Measurements from ENCODE around the gene KIF5A.
"Not testable (repeated sequence)": the region's sequence is repeated elsewhere in the genome, so short reads cannot be mapped to it uniquely, and the experiment has no call there.

Gene KIF5A

GRCh38 chr12:57550641-57551549 lies 1.1 kb downstream of the KIF5A start:
- DNase-seq = peak in 11 of 42 donors; percentile 6 to 41 (median 31)
- intact Hi-C loops (cut with DNase I) = no loop called here

- intact Hi-C loops (cut with DNase I) = no loop called here
- DNase-seq = no peak
Observed at GRCh38 chr12:57551637-57552305, 1.9 kb downstream of the KIF5A start.

GRCh38 chr12:57552306-57552651 lies 2.4 kb downstream of the KIF5A start:
- intact Hi-C loops (cut with DNase I) = no loop called here
- no peak for DNase-seq

GRCh38 chr12:57552835-57553313 lies 3.0 kb downstream of the KIF5A start:
- DNase-seq = no peak
- intact Hi-C loops (cut with DNase I) = no loop called here

GRCh38 chr12:57553343-57554202 lies 3.7 kb downstream of the KIF5A start:
- intact Hi-C loops (cut with DNase I) = no loop called here
- no peak for DNase-seq

- intact Hi-C loops (cut with DNase I) = no loop called here
- DNase-seq = no peak
Observed at GRCh38 chr12:57554453-57554852, 4.6 kb downstream of the KIF5A start.

- intact Hi-C loops (cut with DNase I) = no loop called here
- DNase-seq = no peak
Observed at GRCh38 chr12:57554897-57555296, 5.1 kb downstream of the KIF5A start.

- intact Hi-C loops (cut with DNase I) = no loop called here
- DNase-seq = no peak
Observed at GRCh38 chr12:57558864-57559263, 9.0 kb downstream of the KIF5A start.

GRCh38 chr12:57560516-57560915 lies 10.7 kb downstream of the KIF5A start:
- no peak for DNase-seq
- intact Hi-C loops (cut with DNase I) = no loop called here

- intact Hi-C loops (cut with DNase I); DNase-seq: not testable (repeated sequence)
Observed at GRCh38 chr12:57561117-57561516, 11.3 kb downstream of the KIF5A start.

GRCh38 chr12:57563358-57563757 lies 13.5 kb downstream of the KIF5A start:
- DNase-seq = no peak
- intact Hi-C loops (cut with DNase I) = no loop called here

- DNase-seq = no peak
- intact Hi-C loops (cut with DNase I) = no loop called here
Observed at GRCh38 chr12:57564178-57564740, 14.4 kb downstream of the KIF5A start.

- intact Hi-C loops (cut with DNase I) = no loop called here
- DNase-seq = no peak
Observed at GRCh38 chr12:57568838-57569237, 19.0 kb downstream of the KIF5A start.

GRCh38 chr12:57569858-57570257 lies 20.0 kb downstream of the KIF5A start:
- intact Hi-C loops (cut with DNase I) = no loop called here
- DNase-seq = no peak

- intact Hi-C loops (cut with DNase I) = not testable (repeated sequence)
- peak in 1 of 42 donors; percentile 4 for DNase-seq
Observed at GRCh38 chr12:57570438-57570837, 20.6 kb downstream of the KIF5A start.

- intact Hi-C loops (cut with DNase I) = no loop called here
Observed at GRCh38 chr12:57571926-57572762, 22.3 kb downstream of the KIF5A start.

GRCh38 chr12:57574795-57575194 lies 25.0 kb downstream of the KIF5A start:
- intact Hi-C loops (cut with DNase I) = no loop called here

More at GRCh38 chr12:57571926-57572762, 22.3 kb downstream of the KIF5A start:
- peak in 1 of 42 donors; percentile 13 for DNase-seq

More at GRCh38 chr12:57574795-57575194, 25.0 kb downstream of the KIF5A start:
- DNase-seq = peak in 1 of 42 donors; percentile 18
